Muscle of leg (tissue), 11 donors: Measurements from ENCODE around the gene CEP68. TPM values are rescaled to one million over a fixed set of nuclear protein-coding genes. Genes with fewer than 3 reads are reported as not detected.
"Not testable (repeated sequence)": the region's sequence is repeated elsewhere in the genome, so short reads cannot be mapped to it uniquely, and the experiment has no call there.

Source experiments
- DNase-seq: peaks from one replicate; pipeline ENCODE4 v3.0.0; 2013
- H3K27ac ChIP-seq: one replicate; pipeline ENCODE4 v1.5.1; 2013; ENCODE audit warnings: mild to moderate bottlenecking, low read length, control low read depth
- H3K27me3 ChIP-seq: one replicate; pipeline ENCODE4 v1.6.1; 2013; ENCODE audit warnings: low read length; ENCODE audit not compliant: control insufficient read depth, insufficient read depth
- H3K36me3 ChIP-seq: one replicate; pipeline ENCODE4 v1.6.1; 2013; ENCODE audit warnings: low read length; ENCODE audit not compliant: control insufficient read depth, insufficient read depth
- H3K4me1 ChIP-seq: one replicate; pipeline ENCODE4 v1.6.1; 2013; ENCODE audit warnings: low read length; ENCODE audit not compliant: control insufficient read depth, insufficient read depth
- H3K4me3 ChIP-seq: one replicate; pipeline ENCODE4 v1.5.1; 2013; ENCODE audit warnings: low read length, control low read depth
- H3K9me3 ChIP-seq: replicated peaks from 2 replicates; pipeline ENCODE4 v1.6.1; 2013; ENCODE audit warnings: low read depth, low read length; ENCODE audit not compliant: control insufficient read depth
- WGBS: methylation state at CpG from one replicate; pipeline ENCODE4 v1.1.5; 2013; ENCODE audit warnings: missing lambda C conversion rate; ENCODE audit not compliant: insufficient coverage; 5-methylcytosine and 5-hydroxymethylcytosine counted together
- polyA plus RNA-seq, 8 donors: library from polyadenylated mRNA; unstranded; fragments of 120-200 nt; gene quantifications; one replicate each; pipeline versions ENCODE4 v1.2.1 to v1.2.3, GENCODE V29; 2013; ENCODE audit warnings: inconsistent platforms in 1 of 8, low replicate concordance in 1 of 8; ENCODE audit not compliant: insufficient read length in 8 of 8, insufficient read depth in 1 of 8
- total RNA-seq: library from RNA; stranded (reverse); fragments of 120-200 nt; gene quantifications from one replicate; pipeline ENCODE4 v1.2.4, GENCODE V29; 2013

The CEP68 gene
- total and polyA plus RNA-seq, 9 donors = 20.3 to 27.4 (median 23.2) TPM

DNA sequence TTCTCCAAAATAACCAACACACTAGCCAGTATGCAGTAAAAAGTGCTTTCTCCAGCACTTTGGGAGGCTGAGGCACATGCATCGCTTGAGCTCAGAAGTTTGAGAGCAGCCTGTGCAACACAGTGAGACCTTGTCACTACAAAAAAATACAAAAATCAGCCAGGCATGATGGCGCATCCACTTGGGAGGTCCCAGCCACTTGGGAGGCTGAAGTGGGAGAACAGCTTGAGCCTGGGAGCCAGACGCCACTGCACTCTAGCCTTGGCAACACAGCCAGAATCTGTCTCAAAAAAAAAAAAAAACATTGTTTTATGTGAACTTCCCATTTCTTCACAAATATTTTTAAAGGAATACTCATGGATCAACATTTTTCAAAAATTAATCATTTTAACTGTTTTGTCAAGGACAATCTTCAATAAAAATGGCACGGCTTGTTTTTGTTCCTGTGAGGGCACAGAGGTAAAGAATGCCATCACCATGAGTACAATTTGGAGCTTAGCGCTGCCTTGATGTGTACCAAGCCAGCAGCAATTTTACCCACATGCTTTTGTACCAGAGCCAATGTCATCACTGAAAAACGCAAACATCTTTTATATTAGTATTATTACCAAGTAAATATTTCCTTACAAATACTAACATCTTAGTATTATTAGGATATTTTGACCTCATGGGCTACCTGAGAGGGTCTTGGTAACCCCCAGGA lies 46.9 kb downstream of the CEP68 start:
- 80% methylated on average over 1 of the region's 6 CpGs for WGBS
- Histone ChIP-seq H3K27ac (no peak overlapping the region), H3K27me3 (no peaks in the 10 kb centered on the region), H3K36me3 (peaks cover 31% of the 10 kb centered on the region), H3K4me1 (no peaks in the 10 kb centered on the region), H3K9me3 (no peaks in the 10 kb centered on the region), H3K4me3 (no peak overlapping the region)
- DNase-seq = no peak

DNA sequence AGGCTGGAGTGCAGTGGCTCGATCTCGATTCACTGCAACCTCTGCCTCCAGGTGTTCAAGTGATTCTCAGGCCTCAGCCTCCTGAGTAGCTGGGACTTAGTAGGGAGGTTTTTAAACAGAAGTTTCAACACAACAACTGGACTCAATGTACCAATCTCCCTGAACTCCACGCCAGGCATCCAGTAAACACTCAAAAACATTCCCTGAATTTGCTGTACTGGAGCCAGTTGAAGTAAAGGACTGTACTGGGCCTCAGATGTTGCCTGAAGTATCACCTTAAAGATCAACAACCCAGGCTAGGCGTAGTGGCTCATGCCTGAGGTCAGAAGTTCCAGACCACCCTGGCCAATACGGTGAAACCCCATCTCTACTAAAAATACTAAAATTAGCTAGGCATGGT lies 51.3 kb downstream of the CEP68 start:
- no peak for DNase-seq
- H3K4me3 ChIP-seq = no peak overlapping the region
- H3K9me3 ChIP-seq = no peaks in the 10 kb centered on the region
- H3K27me3 ChIP-seq = no peaks in the 10 kb centered on the region
- no peaks in the 10 kb centered on the region for H3K4me1 ChIP-seq
- H3K27ac ChIP-seq = no peak overlapping the region
- H3K36me3 ChIP-seq = peaks cover 12% of the 10 kb centered on the region
- no CpG with 5 or more reads among the region's 5 CpGs for WGBS

DNA sequence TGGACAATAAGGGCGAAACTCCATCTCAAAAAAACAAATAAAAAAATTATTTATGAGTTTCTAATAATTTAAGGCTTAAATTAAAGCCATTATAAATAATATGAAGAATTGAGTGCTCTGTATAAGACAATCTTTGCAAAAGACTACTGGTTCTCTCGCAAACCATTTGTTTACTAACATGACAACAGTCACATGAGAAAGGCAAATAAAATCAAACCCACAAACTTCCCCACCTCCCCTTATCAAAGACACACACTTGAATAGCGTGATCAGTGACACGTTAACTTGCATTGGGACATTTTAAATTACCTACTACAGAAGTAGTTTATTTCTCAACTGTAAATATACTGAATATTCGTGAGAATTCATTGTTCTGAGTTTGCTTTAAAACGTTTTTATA lies 52.6 kb downstream of the CEP68 start:
- Histone ChIP-seq H3K36me3 (peaks cover 4% of the 10 kb centered on the region), H3K4me1 (no peaks in the 10 kb centered on the region), H3K27ac (no peak overlapping the region), H3K9me3 (no peaks in the 10 kb centered on the region), H3K4me3 (no peak overlapping the region), H3K27me3 (no peaks in the 10 kb centered on the region)
- whole genome bisulfite sequencing = no CpG with 5 or more reads among the region's 6 CpGs
- DNase-seq = no peak

DNA sequence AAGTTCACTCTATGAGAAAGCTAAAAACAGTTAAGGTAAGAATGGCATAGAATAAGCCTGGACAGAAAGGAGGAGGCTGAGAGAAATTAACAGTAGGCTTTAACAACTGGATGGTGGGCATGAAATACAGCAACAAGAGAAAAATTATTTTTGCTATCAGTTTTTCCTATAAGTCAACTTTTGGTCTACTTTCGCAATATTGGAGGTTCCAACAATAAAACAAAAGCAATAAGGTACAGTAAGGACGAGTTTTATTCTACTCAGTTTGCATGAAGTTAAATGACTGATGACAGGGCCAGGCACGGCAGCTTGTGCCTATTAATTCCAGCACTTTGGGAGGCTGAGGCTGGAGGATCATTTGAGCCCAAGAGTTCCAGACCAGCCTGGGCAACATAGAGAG lies 56.4 kb downstream of the CEP68 start:
- 71% methylated on average over 1 of the region's 3 CpGs for WGBS
- H3K9me3 ChIP-seq = no peaks in the 10 kb centered on the region
- H3K27ac ChIP-seq = no peak overlapping the region
- no peaks in the 10 kb centered on the region for H3K27me3 ChIP-seq
- no peak for DNase-seq
- no peaks in the 10 kb centered on the region for H3K4me1 ChIP-seq
- H3K4me3 ChIP-seq = no peak overlapping the region
- H3K36me3 ChIP-seq = no peaks in the 10 kb centered on the region

DNA sequence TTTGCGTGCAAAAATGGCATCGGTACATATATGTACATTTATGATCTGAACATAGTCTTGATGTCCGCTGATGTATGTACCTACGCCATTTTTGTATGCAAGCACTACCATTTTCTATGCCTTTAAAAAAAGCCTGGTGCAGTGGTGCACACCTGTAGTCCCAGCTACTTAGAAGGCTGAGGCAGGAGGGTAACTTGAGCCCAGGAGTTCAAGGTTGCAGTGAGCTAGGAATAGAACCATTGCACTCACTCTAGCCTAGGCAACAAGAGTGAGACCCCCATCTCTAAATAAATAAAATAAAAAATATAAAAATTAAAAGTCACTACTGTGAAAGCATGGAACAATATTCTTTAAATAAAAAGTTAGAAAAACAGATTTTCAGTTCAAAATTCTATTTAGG lies 57.0 kb downstream of the CEP68 start:
- no CpG with 5 or more reads among the region's 4 CpGs for WGBS
- Histone ChIP-seq H3K27me3 (no peaks in the 10 kb centered on the region), H3K27ac (no peak overlapping the region), H3K4me3 (no peak overlapping the region), H3K36me3 (no peaks in the 10 kb centered on the region), H3K9me3 (no peaks in the 10 kb centered on the region), H3K4me1 (no peaks in the 10 kb centered on the region)
- no peak for DNase-seq

DNA sequence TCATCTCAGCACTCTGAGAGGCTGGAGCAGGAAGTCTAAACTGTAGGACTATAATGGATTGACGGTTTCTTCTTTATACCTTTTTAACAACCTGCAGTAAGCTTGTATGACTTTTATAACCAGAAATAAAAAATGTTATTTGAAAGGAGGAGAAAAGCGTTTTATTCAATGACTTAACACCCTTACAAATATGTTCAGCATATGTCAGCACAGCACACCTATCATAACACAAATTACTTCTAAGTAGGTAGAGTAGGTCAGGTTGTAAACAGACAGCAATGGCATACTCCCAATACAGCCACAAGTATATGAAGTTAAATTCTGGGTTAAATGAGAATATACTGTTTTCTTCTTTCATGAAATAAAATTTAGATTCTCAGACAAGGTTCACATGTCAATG lies 57.6 kb downstream of the CEP68 start:
- Histone ChIP-seq H3K4me3 (no peak overlapping the region), H3K4me1 (no peaks in the 10 kb centered on the region), H3K36me3 (no peaks in the 10 kb centered on the region), H3K27me3 (no peaks in the 10 kb centered on the region), H3K9me3 (no peaks in the 10 kb centered on the region), H3K27ac (no peak overlapping the region)
- no CpG with 5 or more reads among the region's 2 CpGs for WGBS
- no peak for DNase-seq

DNA sequence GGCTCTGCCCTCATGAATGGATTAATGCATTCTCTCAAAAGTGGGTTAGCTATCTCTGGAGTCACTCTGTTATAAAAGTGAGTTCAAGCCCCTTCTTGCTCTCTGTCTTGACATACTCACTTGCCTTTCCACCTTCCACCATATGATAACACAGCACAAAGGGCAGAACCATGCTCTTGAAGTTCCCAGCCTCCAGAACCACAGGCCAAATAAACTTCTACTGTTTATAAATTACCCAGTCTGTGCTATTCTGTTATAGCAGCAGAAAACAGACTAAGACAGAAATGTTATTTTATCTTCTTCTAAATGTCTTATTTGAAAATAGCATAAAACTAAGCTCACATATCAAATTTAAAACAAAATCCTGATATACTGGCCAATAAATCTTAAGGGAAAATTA lies 58.7 kb downstream of the CEP68 start:
- no peaks in the 10 kb centered on the region for H3K36me3 ChIP-seq
- H3K27ac ChIP-seq = no peak overlapping the region
- no peaks in the 10 kb centered on the region for H3K9me3 ChIP-seq
- H3K4me3 ChIP-seq = no peak overlapping the region
- DNase-seq = no peak
- H3K27me3 ChIP-seq = no peaks in the 10 kb centered on the region
- H3K4me1 ChIP-seq = no peaks in the 10 kb centered on the region

DNA sequence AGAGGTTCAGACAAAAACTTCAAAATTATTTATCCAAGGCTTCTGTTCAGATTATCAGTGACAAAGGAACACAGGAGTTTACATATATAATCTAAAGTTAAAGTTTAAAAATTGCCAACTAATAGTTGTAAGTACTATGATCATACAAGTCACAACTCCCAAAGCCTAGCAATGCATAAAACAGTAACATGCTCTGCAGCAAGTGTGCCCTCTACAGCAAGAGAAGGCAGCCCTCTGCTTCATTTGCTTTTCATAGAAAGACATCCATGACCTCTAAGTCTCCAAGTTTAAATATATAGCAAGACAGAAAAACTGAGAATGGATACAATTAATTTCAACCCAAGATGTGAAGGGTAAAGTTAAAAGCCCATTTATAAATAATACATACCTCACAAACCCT lies 60.4 kb downstream of the CEP68 start:
- no peak overlapping the region for H3K27ac ChIP-seq
- no peak for DNase-seq
- no peaks in the 10 kb centered on the region for H3K27me3 ChIP-seq
- H3K36me3 ChIP-seq = no peaks in the 10 kb centered on the region
- no peaks in the 10 kb centered on the region for H3K9me3 ChIP-seq
- H3K4me1 ChIP-seq = no peaks in the 10 kb centered on the region
- no peak overlapping the region for H3K4me3 ChIP-seq

DNA sequence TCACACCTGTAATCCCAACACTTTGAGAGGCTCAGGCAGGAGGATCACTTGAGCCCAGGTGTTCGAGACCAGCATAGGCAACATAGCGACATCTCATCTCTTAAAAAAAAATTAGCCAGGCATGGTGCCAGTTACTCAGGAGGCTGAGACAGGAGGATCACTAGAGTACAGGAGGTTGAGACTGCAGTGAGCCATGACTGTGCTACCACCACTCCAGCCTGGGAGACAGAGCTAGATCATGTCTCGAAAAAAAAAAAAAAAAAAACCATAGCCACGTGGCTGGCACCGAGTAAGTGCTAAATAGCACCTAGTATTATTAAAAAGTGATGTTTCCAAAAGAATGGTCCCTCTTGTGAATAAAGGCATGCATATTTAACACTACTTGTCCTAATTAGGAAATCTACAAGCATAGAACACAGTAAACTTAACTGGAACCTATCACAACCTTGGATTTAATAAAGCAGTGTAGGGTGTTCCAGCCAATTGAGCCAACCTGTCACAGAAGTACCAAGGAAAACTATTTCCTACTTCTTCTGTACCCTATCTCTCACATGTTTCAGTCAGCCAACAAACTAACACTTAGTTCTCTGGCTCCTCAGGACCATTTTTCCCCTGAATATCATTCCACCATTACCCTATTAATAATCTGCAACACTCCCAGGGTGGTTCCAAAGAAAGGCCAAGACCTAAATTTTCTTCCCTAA lies 64.9 kb downstream of the CEP68 start:
- H3K4me3 ChIP-seq = no peak overlapping the region
- DNase-seq = no peak
- H3K36me3 ChIP-seq = no peaks in the 10 kb centered on the region
- no peaks in the 10 kb centered on the region for H3K9me3 ChIP-seq
- H3K4me1 ChIP-seq = peaks cover 3% of the 10 kb centered on the region
- WGBS = no CpG with 5 or more reads among the region's 5 CpGs
- H3K27ac ChIP-seq = no peak overlapping the region
- no peaks in the 10 kb centered on the region for H3K27me3 ChIP-seq

DNA sequence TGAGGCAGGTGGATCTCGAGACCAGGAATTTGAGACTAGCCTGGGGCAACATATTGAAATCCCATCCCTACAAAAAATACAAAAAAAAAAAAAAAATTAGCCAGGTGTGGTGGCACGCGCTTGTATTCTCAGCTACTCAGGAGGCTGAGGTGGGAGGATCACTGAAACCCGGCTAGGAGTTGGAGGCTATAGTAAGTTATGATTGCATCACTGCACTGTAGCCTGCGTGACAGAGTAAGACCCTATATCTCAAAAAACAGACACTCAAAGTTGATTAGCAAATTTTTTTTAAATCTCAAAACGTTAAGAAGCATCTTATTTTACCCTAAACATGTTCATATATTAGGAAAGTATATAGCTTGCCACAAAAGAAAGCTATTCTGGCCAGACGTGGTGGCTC lies 66.1 kb downstream of the CEP68 start:
- Histone ChIP-seq H3K27ac (no peak overlapping the region), H3K4me1 (peaks cover 5% of the 10 kb centered on the region)
- DNase-seq = no peak

DNA sequence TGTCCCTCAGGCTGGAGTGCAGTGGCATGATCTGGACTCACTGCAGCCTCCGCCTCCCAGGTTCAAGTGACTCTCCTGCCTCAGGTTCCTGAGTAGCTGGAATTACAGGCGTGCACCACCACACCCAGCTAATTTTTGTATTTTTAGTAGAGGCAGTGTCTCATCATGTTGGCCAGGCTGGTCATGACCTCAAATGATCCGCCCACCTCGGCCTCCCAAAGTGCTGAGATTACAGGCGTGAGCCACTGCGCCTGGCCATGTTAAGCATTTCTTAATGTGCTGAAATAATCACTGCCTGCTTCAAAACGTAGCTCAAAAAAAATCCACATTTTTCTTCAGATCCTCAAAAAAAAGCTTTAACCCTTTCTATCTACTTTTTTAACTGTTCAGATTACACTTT lies 69.2 kb downstream of the CEP68 start:
- WGBS = no CpG with 5 or more reads among the region's 7 CpGs
- H3K4me3 ChIP-seq, DNase-seq, H3K9me3 ChIP-seq, H3K27ac ChIP-seq, H3K36me3 ChIP-seq, H3K27me3 ChIP-seq, H3K4me1 ChIP-seq: not testable (repeated sequence)

More for the DNA sequence above, 66.1 kb downstream of the CEP68 start:
- Histone ChIP-seq H3K36me3 (no peaks in the 10 kb centered on the region), H3K27me3 (no peaks in the 10 kb centered on the region), H3K4me3 (no peak overlapping the region), H3K9me3 (no peaks in the 10 kb centered on the region)
- no CpG with 5 or more reads among the region's 7 CpGs for WGBS
